GM21360 (cell line): ENCODE data around the gene GRIK3.

Experiments used
- ATAC-seq: cut with Tn5 transposase; IDR thresholded peaks from one replicate; pipeline ENCODE4 v1.9.1; 2021; ENCODE audit warnings: mild to moderate bottlenecking, moderate library complexity; ENCODE audit not compliant: unreplicated experiment

Gene GRIK3

DNA sequence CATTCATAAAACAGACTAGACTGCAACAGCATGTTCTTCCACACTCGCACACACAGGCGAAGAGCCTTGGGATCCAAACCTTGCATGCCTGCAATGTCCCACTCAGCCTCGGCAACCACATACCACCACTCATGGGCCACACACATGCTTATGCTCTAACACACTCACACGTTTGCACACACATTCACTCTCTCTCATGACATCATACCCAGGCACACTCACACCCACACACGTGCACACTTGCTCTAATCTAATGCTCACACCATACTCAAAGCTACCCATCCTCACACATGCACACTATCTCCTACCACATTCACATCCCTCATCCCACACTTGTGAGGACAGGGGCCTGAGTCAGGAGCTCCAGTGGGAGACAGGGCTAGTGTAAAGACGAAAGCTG, 50.3 kb downstream of the GRIK3 start:
- no peak for ATAC-seq

DNA sequence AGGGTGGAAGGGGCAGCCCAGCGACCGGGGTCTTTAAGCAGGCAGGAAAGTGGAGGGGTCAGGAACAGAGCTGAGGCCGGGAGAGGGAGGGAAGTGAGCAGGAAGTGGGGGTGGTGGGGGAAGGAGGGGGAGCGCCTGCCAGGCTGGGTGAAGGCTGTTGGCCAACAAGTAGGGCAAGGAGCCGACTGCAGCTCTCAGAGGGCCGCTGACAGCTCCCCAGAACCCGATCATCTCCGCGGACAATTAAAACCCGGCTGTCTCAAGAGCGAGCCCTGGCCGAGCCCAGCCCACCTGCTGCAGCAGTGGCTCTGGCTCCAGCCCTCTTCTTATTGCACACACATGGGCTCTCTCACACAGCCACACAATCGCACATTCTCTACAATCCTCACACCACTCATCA, 51.6 kb downstream of the GRIK3 start:
- ATAC-seq = no peak

DNA sequence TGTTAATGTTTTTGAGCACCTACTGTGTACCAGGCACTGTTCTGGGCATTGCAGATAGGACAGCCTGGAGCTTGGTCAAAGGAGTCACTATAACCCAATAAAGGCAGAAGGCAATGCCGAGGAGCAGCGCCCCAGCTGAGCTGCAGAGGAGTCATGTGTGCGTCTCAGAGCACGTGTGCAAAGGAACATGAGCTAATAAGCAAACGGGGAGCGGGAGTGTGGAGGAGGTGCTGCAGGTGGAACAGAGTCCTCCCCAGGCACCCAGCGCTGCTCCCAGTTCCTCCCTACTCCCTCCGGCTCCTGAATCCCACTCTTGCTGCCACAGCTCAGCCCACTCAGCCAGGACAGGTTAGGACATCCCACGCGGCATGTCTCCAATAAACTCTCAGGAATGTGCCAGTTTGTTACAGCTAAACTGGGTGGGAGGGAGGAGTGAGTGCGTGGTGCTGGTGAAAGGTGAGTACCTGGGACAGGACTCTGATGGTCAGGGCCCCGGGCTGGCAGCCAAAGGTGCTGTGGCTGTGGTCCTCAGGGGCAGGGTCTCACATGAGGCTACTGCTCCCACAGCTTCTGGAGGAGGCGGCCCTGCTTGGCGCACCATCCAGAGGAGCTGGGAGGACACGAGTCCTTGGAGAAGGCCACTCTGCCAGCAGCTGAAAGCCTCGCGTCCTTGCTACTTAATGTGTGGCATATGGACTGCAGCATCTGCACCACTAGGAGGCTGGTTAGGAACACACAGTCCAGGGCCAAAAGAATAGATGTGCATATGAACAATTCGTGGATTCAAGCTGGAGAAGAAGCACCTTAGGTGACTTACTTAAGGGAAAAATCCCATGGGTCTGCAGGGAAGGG, 52.3 kb downstream of the GRIK3 start:
- ATAC-seq = no peak

DNA sequence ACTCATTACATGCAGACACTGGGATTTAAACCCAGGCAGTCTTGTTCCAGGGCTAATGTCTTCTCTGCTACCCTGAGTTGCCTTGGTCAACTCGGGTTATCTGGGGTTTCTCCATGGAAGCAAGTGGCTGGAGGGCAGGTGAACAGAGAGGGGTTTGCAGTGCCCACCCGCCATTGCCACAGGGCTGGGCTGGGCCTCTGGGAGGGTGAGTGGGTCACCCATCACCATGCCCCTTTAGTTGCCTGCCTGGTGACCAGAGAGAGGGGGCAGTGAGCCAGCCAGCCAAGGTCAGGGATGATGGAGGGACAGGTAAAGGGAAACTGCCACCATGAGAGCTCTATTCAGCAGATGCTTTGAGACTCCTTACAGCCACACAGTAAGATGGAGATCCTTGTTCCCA, 53.2 kb downstream of the GRIK3 start:
- ATAC-seq = no peak

DNA sequence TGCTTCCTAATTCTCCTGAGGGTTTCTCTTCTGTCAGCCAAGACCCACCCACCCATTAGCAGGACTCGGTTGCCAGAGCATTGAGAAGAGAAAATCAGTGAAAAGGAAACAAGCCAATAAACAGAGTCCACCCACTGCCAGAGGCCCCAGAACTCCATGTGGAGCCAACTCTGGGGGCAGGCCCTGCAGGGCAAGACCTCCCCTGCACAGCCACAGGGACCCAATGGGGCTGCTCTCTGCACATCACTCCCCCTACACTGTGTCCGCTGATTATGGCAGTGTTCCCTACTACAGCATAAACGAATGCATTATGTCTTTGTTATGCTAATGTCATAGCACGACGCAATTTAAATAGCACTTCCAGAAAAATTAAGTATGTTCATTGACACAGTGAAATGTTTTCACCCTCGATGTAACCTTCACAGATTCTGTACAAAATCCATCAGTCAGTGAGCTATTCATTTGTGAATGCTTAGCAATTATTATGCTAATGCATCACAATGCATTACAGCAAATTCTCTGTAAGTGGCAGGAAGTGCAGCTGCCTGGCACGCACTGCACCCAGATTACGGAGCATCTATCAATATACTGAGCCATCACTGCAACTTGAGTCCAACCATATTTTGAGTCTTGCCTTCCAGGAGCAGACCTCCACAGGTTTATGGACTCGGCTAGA, 56.4 kb downstream of the GRIK3 start:
- no peak for ATAC-seq

DNA sequence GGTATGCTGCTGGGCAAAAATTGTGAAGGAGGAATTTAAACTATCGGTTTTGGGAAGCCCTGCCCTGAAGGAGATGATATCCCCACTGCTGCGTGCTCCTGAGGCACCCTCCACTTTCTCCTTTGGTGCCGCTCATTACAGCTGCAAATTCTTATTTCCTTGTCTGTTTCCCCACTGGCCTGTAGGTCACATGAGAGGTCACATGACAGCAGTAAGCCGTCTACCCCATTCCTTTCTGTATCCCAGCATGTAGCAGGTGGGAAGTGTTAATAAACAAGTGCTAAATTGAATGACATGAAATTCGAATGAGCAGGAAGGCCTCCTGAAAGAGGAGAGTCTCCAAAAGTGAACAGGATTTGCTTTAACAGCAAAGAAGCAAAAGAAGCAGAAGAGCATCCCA, 58.7 kb downstream of the GRIK3 start:
- no peak for ATAC-seq

DNA sequence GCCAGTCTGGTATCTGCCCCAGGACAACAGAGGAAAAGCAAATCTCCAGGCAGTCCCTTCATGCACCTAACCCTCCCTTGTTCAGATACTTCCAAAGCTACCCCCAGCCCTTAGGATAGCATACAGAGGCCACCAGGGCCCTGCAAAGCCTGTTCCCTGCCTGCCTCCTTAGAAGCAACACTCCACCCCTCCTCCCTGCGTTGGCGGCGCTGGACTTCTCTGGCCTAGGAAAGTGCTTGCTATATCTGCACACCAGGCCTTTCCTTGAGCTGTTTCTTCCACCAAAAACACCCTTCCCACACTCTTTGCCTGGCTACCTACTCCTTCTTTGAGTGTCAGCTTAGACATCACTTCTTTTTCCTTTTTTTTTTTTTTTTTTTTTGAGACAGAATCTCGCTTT, 61.3 kb downstream of the GRIK3 start:
- ATAC-seq = no peak

DNA sequence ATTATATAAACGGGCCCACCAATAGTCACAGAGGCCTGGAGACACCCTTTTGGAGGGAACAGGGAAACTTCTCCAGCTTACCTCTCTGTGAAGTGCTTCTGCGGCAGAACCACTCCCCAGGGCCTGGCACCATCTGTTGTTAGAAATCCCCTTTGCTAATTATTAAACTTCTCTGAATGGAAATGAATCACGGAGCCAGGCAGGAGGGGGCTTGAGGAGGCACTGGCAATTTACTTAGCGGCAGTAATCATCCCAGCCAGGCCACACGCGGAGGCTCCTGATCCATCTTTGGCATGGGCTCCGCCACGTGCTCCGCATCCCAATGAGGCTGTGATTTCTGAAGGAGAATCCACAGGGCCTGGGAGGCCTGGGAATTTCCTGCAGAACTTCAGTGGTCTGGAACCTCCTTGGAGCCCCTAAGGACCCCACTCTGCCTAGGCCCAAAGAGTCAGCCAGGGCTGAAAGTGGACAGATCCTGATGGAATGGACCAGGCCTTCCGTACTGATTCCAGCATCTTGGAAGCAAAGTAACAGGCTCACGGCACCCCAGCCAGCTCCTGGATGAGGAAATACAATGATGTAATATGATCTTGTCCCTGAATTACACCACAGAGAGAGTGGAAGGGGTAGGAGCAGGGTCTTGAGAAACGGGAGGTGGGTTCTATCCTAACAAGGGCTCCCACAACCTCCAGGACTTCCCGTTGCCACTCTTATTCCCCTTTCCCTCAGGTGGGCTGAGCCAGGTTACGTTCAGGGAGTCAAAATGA, 62.3 kb downstream of the GRIK3 start:
- ATAC-seq = no peak

DNA sequence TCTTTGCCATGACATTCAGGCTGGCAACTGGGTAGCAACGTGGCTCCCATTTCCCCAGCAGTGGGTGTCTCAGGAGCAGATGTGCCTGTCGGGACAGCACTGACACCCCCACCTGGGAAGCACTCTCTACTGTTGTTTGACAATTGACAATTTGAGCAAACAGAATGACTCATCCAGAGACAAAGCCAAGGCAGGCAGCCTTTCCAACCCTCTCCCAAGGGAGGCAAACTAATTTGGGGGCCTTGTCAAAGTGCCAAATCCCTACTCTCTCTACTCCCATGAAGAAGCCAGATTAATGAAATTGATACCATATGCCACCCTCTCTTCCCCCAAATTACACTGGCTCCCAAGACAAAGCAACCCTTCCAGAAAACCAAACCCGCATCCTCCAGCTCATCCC, 65.6 kb downstream of the GRIK3 start:
- no peak for ATAC-seq

DNA sequence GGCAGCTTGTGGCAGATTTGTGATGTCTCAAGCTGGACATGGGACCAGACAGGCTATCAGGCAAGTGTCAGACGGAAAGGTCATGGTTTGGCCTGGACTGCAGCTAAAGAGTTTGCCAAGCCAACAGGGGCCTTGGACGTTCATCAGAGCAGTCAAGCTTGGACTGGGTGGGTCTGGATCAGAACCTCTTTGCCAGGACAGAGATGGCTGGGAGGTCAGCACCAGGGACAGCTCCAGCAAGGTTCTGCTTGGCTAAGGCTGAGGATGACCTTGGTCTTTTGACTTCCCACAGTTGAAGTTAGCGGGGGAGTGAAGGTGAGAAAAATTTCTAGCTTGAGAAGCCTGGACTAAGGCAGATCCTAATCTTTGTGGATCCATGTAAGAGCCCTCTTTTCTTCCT, 68.1 kb downstream of the GRIK3 start:
- ATAC-seq = no peak

DNA sequence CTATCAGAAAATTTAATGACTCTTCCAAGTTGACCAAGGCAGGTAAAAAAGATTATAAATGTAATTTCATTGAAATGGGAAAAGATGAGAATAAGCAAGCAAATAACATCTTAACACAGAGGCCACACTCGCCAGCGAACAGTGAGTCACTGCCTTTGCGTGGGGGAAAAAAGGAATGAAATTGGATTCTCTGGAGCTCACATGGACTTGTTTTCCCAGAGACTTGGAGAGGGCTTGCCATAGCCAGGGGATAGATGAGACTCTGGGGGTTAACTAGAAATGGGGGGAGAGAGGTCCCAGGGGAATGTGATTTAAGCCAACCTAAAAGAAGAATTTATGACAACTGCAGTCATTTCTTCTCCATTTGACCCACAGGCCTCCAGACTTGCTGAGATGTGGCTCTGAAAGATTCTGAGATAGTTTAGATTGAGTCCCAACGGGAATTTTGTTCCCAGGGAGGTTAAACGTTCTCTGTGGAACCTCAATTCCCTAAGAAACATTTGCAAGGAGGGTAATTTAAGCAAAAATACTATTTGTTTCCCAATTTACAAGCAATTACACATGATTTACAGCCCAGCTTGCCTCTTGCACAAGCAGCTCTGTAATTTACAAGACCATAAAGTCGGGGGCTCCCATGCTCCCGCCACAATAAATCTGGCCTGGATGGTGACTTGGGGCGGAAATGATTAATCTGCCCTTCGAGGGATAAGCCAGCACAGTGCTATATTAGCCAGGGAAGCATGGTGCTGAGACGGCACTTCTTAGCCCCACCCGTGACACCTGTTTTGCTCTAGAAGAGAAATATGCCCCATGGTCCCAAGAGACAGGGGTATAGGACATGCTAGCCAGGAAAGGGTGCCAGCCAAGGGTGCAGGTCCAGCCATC, 68.8 kb downstream of the GRIK3 start:
- no peak for ATAC-seq

DNA sequence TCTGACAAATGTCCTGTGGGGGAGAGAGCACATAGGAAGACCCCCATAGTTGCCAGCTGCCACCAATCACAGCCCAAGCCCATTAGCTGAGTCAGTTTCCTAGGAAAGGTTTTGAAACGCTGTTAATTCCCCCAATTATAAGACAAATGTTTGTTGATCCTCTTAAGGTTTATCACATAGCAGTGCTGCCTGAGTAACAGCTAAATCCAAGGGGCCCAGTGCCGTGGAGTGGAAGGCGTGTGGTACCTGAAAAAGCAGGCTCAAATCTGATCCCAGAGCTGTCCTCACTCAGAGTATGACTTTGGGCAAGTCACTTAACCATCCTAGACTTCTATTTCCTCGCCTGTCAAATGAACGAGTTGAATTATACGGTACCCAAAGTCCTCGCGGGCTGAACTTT, 69.5 kb downstream of the GRIK3 start:
- ATAC-seq = no peak

DNA sequence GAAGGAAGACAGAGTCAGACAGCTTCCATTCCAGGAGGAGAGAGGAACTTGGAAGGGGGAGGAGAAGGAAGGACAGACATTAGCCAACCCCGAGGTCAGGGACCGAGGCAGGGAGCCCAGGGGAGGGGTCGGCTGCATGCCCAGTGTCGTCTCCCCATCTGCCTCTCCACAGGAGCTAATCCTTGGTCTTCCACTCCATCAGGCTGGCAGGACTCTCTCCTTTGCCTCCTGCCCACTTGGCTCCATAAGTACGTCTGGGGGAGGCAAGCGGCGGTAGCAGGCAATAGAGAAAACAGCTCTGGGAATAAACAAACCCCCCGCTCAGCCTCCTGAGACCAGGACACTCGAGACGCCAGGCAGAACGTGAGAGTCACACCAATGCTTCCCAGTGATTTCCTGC, 71.3 kb downstream of the GRIK3 start:
- no peak for ATAC-seq

DNA sequence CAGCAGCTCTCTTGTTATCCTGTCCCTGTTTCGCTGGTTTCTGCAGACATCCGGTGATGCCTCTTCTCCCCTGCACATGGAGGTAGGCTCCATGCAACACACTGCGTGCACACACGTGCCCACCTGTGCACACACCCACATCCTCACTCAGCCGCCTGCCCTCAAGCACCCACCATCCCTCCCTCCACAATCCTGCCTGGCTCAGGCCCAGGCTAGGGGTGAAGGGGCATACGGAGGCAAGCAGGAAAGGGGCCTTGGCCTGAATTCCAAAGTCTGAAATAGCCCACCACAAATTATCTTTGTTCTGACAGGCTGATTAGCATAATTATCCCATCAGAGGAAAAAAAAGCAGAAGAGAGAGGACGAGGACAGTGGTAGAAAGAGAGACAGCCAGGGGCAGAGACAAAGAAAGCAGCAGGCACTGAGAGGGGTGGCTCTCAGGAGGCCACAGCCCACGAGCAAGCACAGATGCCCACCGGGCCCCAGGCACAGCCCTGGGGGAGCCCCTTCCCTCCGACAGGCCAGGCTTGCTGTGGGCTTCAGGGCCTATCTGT, 73.2 kb downstream of the GRIK3 start:
- no peak for ATAC-seq

DNA sequence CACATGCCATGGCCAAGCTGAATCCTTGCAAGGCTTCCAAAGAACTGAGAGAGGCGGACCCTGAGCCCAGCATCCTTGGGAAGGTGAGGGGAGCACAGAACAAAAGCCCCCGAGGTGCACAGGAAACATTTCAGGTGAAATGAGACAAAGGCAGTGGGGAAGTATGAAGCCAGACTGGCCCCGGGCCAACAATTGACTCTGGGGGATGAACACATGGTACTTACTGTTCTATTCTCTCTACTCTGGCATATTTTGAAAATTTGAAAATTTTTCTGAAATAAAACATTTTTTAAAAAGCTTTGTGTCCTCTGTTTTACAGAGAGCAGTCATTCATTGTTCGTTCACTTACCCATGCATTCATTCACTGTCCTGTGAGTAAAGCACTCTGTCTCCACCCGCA, 77.7 kb downstream of the GRIK3 start:
- no peak for ATAC-seq

DNA sequence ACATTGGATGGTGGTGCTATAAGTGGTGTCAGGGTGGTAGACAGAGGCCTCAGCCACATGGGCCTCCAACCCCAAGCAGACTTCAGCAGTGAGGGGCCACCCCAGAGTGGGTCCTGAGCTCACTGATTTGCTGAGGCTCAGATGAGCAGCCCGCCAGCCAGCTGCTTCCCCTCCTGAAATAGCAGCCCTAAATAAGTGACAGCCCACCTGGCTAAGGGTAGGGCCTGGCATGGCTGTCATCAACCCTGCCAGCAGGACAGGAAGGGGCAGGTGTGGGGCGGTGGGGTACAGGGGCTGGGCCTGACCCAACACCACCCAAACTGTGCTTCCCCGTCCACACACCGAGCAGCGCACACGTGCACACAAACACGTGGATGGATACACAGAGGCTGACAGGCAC, 79.3 kb downstream of the GRIK3 start:
- ATAC-seq = no peak

DNA sequence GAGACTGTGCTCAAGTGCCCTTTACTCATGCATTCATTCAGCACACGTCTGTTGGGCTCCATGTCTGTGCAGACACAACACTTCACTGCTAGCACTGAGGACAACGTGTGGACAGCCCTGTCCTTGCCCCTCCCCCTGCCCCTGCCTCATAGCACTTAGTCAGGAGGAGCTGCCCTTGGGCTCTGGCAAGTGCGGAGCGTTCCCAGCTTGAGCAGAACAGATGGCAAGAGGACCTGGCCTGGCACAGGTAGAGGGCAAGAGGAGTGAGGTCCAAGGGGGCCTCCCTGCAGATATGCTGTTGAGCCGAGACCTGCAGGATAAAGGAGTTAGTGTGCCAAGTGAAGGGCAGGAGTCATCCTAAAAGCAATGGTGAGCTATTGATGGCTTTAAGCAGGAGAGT, 81.3 kb downstream of the GRIK3 start:
- ATAC-seq = no peak

DNA sequence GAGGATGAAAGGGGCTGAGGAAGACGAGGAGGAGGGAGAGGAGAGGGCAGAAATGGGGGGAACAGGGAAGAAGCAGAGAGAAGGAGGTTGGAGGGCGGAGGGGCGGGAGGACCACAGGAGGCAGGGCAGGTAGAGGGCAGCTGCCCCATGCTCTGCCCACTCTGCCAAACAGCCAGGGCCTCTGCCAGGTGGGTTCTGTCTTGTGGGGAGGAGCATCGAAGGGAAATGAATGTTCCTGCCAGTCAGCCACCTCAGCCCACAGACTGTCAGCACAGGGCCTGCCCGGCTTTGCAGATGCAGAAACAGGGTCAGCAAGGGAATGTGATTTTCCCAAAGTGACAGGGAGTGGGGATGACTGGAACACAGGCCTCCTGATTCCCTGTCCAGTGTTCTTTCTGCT, 82.6 kb downstream of the GRIK3 start:
- no peak for ATAC-seq

DNA sequence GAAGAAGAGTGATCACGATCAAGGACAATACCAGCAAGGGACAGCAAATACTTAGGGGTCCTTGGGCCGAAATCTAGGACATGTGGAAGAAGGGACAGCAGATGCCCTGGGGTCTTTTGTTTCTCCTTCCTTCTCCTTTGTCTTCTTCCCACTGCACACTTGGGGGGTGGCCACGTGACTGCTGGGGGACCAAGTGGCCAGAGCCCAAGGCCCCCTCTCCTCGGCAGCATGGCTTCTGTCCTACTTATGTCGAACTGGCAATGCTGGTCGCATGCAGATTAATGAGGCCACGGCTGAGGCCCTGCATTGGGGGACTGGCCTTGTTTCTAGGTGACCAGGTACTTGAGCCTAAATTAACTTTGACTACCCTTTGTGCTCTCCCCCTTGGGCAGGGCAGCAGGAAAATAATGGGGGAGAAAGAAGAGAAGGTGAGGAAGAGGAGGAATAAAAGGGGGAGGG, 83.0 kb downstream of the GRIK3 start:
- ATAC-seq = no peak

DNA sequence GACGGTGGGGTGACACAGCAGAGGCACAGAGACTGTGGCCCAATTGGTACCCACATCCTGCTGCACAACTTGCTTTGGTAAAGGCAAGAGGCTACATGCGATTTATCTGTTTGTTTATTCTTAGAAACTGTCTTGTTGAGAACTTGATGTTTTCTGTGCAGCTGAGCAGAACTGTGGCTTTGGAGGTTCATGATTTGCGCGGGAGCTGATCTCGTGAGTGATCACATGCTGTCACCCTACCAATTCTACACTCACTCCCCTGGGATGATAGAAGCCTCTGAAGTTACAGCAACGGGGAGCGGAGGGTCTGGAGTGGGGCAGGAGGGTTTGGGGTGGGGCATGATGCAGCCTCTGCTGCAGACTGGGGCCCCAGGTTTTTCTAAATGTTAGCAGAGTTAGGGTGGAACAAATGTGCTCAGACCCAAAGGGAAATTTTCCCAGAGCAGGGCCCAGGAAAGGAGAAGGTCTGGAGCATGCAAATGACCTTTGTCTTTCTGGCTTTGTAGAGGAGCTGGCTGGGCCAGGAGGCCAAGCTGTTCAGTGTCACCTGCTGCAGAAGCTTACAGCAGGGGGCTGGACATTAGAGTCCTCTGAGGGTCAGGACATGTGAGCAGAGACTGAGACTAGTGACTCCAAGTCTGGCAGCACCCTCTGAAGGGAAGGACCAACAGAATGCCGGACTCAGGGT, 83.6 kb downstream of the GRIK3 start:
- ATAC-seq = no peak
